Urinary bladder (tissue), 4 donors: Measurements from ENCODE around the gene TRIM43B. TPM values are rescaled to one million over a fixed set of nuclear protein-coding genes. Genes with fewer than 3 reads are reported as not detected.
"Not testable (repeated sequence)": the region's sequence is repeated elsewhere in the genome, so short reads cannot be mapped to it uniquely, and the experiment has no call there.

Experiments
- DNase-seq: peaks from one replicate; pipeline ENCODE4 v3.0.0-alpha.2; 2015; ENCODE audit errors: extremely low spot score
- H3K27ac ChIP-seq: one replicate; pipeline ENCODE4 v1.5.1; 2013; ENCODE audit warnings: low read depth, mild to moderate bottlenecking, moderate library complexity
- H3K36me3 ChIP-seq: one replicate; pipeline ENCODE4 v1.6.1; 2013; ENCODE audit warnings: mild to moderate bottlenecking, moderate library complexity; ENCODE audit not compliant: insufficient read depth
- H3K4me1 ChIP-seq: one replicate; pipeline ENCODE4 v1.6.1; 2013; ENCODE audit warnings: mild to moderate bottlenecking, moderate library complexity; ENCODE audit not compliant: insufficient read depth
- H3K4me3 ChIP-seq: one replicate; pipeline ENCODE4 v1.5.1; 2013; ENCODE audit warnings: low read depth, low read length
- WGBS: extraction: QIAGEN DNeasy Blood & Tissue Kit; methylation state at CpG from one replicate; pipeline ENCODE4 v1.1.7; 2013; 5-methylcytosine and 5-hydroxymethylcytosine counted together
- polyA plus RNA-seq: library from polyadenylated mRNA; stranded (reverse); fragments of 200-250 nt; gene quantifications from one replicate; pipeline ENCODE4 v1.2.3, GENCODE V29; 2013
- total RNA-seq: library from RNA; depleted of rRNA; stranded (reverse); fragments of >200 nt; gene quantifications from one replicate; pipeline ENCODE4 v1.2.3, GENCODE V29; 2014
- donor health status: healthy with polysubstance abuse.
- donor health status: healthy.

The TRIM43B gene
- total and polyA plus RNA-seq, 2 donors = not detected

DNA sequence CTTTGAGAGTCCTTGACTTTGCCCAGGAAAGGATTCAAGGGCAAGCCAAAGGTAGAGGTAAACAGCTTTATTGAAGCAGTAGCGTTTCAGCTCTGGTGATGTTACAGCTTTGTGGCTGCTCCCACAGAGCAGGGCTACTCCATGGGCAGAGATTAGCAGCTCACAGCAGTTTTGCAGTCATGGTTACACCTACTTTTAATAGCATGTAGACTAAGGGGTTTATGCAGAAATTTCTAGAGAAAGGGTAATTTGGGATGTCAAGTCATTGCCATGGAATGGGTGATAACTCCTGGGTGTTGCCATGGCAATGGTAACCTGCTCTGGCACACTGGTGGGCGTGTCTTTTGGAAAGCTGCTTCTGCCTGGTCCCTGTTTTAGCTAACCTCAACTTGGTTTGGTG is 18.0 kb downstream of the TRIM43B start:
- not testable (repeated sequence) for H3K4me1 ChIP-seq, H3K27ac ChIP-seq, H3K36me3 ChIP-seq, H3K4me3 ChIP-seq, DNase-seq
- WGBS = no CpG with 5 or more reads among the region's 2 CpGs

DNA sequence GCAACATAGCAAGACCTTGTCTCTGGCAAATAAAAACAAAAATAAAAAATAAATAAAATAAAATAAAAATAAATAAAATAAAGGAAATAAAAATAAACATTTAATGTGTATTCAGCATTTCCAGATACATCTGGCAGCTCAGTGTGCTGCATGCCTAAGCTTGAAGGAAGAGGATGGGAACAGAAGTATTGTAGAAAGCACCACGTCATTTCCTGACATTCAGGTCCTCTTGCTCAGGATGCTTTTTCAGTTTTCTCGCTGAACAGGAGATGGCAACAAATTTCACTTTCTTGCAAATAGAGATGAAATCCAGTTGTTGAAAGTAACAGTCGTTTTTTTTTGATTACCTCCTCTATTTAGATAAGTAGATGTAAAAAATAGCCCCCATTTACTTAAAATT is 21.3 kb downstream of the TRIM43B start:
- not testable (repeated sequence) for H3K36me3 ChIP-seq, H3K27ac ChIP-seq, H3K4me1 ChIP-seq, DNase-seq, H3K4me3 ChIP-seq
- WGBS = no CpG with 5 or more reads among the region's 3 CpGs

DNA sequence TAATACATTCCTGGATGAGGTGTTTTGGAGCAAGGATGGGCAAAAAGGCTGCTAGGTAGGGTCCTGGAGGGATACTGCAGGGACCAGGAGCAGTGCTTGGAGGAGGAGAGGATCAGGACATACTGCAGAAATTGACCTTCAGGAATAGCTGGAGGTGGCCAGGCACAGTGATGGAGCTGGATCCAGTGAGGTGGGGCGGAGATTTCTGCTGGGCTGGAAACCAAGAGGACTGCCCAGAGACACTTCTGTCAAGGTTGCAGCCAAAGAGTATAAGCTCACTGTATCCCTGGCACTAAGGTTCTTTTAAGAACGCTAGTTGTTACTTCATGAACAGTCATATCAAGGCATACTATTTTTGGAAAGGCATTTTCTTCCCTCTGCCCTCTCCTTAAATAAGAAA is 39.2 kb downstream of the TRIM43B start:
- H3K36me3 ChIP-seq, H3K4me1 ChIP-seq, H3K27ac ChIP-seq, H3K4me3 ChIP-seq, DNase-seq: not testable (repeated sequence)
- WGBS = no CpG with 5 or more reads among the region's 2 CpGs

DNA sequence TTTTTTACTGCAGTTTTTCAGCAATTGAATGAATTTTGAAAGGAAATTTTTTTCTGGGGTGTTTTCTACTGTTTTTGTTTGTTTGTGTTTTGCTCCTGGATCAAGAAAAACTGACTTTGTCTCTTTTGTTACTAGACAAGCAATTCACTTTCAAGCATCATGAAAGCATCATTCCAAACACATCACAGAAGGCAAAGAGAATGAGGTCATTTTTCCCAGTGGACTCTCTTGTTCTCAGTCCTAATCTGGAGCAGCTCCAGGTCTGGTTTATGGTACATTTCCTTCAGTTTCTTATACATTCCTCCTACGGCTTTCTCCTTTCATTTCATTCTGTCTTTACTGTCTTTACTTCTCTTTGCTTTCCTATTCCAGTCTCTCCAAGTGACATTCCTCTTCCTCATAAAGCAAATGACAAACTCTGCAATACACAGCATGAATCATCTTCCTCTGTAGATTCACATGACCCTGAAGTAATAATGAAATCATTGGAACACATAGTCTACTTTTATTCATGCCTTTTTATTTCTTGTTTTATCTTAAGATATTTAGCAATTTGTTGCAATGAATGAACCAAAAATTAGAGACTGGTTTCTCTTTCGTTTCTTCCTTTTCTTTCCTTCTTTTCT is 42.0 kb downstream of the TRIM43B start:
- not testable (repeated sequence) for H3K4me3 ChIP-seq, H3K27ac ChIP-seq
- no CpG with 5 or more reads among the region's 2 CpGs for WGBS

DNA sequence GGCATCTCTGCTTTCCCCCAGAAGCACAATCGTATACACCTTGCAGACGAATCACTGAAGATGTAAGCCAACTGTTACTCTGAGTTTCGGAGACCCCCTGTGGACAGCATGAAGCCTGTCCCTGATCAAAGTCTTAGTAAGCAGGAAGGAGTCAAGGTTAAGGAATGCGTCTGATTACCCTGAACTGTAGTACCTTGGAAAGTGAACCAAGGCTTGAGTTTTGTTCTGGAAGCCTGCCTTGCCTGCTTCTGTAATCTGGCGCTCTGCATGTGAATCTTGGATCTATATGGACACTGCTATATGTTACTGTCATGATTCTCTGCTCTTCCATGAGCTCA is 48.7 kb downstream of the TRIM43B start:
- not testable (repeated sequence) for DNase-seq, H3K4me1 ChIP-seq, H3K27ac ChIP-seq, H3K4me3 ChIP-seq, H3K36me3 ChIP-seq
- WGBS = 46% methylated on average over 3 of the region's 5 CpGs

More for the DNA sequence above, 42.0 kb downstream of the TRIM43B start:
- not testable (repeated sequence) for DNase-seq, H3K4me1 ChIP-seq, H3K36me3 ChIP-seq

DNA sequence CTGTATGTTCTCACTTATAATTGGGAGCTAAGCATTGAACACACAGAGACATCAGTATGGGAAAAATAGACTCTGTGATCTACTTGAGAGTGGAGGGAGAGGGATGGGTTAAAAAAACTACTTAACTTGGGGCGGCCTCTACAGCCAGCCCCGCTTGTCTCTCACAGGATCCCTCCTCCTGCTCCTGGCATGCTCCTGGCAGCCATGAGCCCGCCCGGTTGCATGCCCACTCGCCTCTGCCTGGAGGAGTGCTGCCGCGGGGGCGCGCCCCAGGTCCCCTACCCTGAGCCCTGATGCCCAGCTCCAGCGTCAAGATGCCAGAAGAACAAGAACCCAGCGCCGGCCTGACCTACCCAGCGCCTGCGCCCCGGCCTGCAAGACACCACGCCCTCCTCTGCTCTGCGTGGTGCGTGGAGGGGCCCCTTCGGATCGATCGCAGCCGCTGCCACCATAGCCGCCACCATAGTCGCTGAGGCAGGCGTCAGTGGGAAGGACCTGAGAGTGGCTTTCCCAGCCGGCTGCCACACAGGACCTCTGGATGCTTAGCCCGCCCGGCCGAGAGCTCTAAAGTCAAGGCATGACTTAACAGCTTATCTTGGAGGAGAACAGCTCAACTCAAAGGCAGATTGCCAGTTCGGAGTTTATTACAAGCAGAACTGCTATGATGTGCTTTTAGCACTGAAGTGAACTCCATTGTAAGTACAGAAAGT is 49.2 kb downstream of the TRIM43B start:
- not testable (repeated sequence) for DNase-seq, H3K4me3 ChIP-seq, H3K4me1 ChIP-seq, H3K36me3 ChIP-seq, H3K27ac ChIP-seq
- no CpG with 5 or more reads among the region's 30 CpGs for whole genome bisulfite sequencing

DNA sequence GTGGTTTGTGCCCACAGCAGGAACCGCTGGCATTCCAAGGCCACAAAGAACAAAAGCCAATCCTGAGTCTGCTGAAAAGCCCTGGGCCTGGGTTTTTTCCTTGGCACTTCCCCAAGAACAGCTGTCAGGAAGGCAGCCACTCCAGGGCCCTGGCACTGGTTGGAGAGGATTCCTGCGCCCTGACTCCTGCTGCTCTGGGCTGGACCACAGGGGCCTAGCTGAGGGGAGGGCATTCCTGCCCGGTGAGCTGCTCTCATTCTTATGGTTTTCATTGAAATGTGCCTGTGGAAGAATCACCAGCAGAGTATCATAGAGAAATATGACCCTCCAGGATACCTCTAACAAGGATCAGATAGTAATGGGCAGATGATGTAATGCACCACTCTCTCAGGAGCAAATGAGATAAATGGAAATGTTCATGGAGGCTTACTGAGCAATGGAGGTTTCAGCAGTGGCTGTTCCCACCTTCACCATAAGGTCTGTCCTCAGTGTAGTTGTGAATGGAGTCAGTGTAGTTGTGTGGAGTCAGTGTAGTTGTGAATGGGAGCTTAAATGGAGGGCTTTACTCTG is 50.0 kb downstream of the TRIM43B start:
- H3K4me3 ChIP-seq, H3K4me1 ChIP-seq, DNase-seq, H3K36me3 ChIP-seq, H3K27ac ChIP-seq: not testable (repeated sequence)
- 44% methylated on average over 2 of the region's 3 CpGs for WGBS

DNA sequence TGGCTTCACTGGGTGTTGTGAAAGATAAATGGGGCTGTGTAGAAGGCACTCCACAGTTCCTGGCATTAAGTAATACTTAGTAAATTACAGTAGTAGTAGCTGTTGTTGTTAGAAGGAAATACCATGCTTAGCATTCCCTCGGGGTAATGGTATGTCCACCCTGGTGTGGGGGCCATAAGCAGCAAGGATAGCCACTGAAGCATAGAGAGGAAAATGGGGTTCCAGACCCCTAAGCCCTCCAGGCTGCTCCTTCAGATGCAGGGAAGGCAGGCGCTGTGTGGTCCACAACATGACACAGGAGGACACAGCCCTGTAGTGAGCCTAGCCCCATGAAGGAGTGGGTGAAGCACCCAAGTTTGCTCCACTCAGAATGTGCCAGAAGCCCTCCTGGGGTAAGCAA is 50.6 kb downstream of the TRIM43B start:
- WGBS = 94% methylated on average over 2 of the region's 2 CpGs
- H3K27ac ChIP-seq, H3K4me3 ChIP-seq, DNase-seq, H3K4me1 ChIP-seq, H3K36me3 ChIP-seq: not testable (repeated sequence)

DNA sequence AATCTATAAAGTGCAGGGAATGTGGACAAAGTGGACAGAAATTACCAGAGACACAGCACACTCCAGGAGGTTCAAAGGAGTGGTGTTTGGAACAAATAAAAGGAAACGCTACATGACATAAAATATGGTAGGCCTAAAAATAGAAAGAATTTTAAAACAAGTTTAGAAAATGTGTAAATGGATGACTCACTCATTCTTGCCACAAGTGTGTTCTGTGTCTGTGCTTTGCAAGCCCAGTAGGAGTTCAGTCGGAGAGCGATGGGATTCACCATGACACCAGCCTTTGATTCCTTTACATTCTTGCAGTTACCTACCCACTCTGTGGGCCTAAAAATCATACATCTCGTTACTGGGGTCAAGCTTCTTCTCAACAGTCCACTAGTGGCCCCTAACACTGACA is 51.2 kb downstream of the TRIM43B start:
- not testable (repeated sequence) for H3K36me3 ChIP-seq, H3K4me3 ChIP-seq, H3K4me1 ChIP-seq, DNase-seq, H3K27ac ChIP-seq
- 79% methylated on average over 1 of the region's 4 CpGs for WGBS

DNA sequence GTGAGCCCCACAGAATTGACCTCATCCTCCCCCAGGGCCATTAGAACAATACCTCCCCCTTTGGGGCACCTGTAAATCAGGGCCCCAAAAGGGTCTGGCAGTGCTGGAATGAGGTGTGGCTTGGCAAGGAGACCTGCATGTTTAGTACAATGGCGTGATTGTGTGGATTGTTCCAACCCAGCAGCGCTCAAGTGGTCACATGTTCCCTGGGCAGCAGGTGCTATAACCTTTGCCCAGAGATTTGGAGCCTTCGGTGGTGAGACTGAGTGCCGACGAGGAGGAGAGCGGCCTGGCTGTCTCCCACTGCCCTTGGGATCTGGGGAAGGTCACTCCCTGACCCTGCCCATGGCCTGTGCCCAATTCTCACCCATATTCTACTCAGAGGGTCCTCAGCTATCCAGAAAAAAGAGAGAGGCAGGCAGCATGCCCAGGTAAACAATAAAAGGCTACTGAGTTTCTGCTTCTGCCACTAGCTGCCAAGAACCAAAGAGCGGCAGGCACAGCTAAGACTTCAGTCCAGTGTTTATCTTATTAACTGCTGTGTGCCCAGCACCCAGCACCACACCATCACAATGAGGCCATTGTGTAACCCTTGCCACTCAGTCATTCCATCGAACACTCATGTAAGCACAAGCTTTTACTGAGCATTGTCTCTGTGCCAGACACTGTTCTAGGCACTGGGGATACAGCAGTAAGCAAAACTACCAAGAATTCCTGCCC is 54.6 kb downstream of the TRIM43B start:
- not testable (repeated sequence) for H3K36me3 ChIP-seq, H3K4me1 ChIP-seq, H3K27ac ChIP-seq, DNase-seq, H3K4me3 ChIP-seq
- WGBS = no CpG with 5 or more reads among the region's 8 CpGs

DNA sequence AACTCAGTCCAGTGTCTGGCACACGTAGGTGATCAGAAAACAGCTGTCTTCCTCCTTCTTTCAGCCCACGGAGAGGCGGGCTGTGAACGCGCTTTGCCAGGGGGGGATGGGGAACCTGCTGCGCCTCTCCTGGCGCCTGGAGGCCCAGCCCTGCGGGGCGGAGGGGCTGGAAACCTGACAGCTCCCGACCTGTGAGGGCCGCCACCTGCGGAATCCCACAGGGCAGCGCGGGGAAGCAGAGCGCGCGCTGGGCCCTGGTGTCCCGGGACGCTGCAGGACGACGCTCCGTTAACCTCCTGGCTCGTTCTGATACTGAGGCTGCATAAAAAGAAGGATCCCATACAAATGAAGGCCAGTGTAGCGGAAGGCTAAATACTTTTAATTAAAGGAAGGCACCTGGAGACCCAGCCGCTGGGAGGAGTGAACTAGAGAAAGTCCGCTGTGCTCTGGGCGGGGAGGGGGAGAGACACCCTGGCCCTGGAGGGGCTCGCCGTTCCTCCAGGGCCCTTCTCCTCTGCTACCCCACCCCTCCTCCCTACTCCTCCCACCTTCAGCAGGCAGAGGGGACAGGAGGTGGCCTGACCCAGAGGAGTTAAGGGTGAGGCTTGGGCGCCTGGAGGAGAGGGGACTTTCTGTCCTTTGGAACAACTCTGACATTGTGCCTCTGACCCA is 57.2 kb downstream of the TRIM43B start:
- H3K36me3 ChIP-seq, DNase-seq: not testable (repeated sequence)
- 13% methylated on average over 13 of the region's 30 CpGs for WGBS

More for the DNA sequence above, 57.2 kb downstream of the TRIM43B start:
- H3K4me3 ChIP-seq, H3K27ac ChIP-seq, H3K4me1 ChIP-seq: not testable (repeated sequence)
